Osteocyte (in vitro differentiated cells): ENCODE results near the gene ZNF354B. TPM values are rescaled to one million over a fixed set of nuclear protein-coding genes. Genes with fewer than 3 reads are reported as not detected.
A peak's percentile ranks its signal among the peaks of the same experiment; 100 is the strongest.

Experiments
- DNase-seq: peaks from one replicate; pipeline ENCODE4 v3.0.0; 2021; ENCODE audit warnings: mixed read lengths; ENCODE audit not compliant: unreplicated experiment; ENCODE audit errors: extremely low spot score
- H3K27ac Mint-ChIP-seq: one replicate; pipeline ENCODE4 v1.8.0; 2021; ENCODE audit warnings: mild to moderate bottlenecking, mixed read lengths; ENCODE audit not compliant: unreplicated experiment
- H3K27me3 Mint-ChIP-seq: one replicate; pipeline ENCODE4 v1.8.0; 2021; ENCODE audit warnings: mixed read lengths; ENCODE audit not compliant: unreplicated experiment
- H3K36me3 Mint-ChIP-seq: one replicate; pipeline ENCODE4 v1.8.0; 2021; ENCODE audit warnings: mixed read lengths; ENCODE audit not compliant: unreplicated experiment
- H3K4me1 Mint-ChIP-seq: one replicate; pipeline ENCODE4 v1.8.0; 2021; ENCODE audit warnings: mixed read lengths; ENCODE audit not compliant: unreplicated experiment
- H3K4me3 Mint-ChIP-seq: one replicate; pipeline ENCODE4 v1.8.0; 2021; ENCODE audit warnings: mild to moderate bottlenecking, moderate library complexity, mixed read lengths; ENCODE audit not compliant: unreplicated experiment
- H3K9me3 Mint-ChIP-seq: one replicate; pipeline ENCODE4 v1.8.0; 2021; ENCODE audit warnings: mixed read lengths; ENCODE audit not compliant: unreplicated experiment
- long read RNA-seq: library from polyadenylated mRNA; unstranded; transcript quantifications from one replicate; pipeline ENCODE4 v2.0.0, GENCODE V29; 2021
- total RNA-seq: library from RNA; stranded (reverse); gene quantifications from 2 replicates; pipeline ENCODE4 v1.2.1, GENCODE V29; 2021
- TF ChIP-seq, protein P1 (sequence below): fragments of 200-600 bp; sonication (generic); IDR thresholded peaks from 2 replicates; pipeline ENCODE4 v1.5.0; 2021; ENCODE audit warnings: antibody characterized with exemption, mild to moderate bottlenecking, moderate library complexity

ZNF354B gene
- total RNA-seq = 18.9 and 20.0 TPM in 2 replicates
- long read RNA-seq, partial matches to known transcripts = 0 of 3 reads
- long read RNA-seq, other reads (novel, unspliced or antisense) = 0 of 3 reads

DNA sequence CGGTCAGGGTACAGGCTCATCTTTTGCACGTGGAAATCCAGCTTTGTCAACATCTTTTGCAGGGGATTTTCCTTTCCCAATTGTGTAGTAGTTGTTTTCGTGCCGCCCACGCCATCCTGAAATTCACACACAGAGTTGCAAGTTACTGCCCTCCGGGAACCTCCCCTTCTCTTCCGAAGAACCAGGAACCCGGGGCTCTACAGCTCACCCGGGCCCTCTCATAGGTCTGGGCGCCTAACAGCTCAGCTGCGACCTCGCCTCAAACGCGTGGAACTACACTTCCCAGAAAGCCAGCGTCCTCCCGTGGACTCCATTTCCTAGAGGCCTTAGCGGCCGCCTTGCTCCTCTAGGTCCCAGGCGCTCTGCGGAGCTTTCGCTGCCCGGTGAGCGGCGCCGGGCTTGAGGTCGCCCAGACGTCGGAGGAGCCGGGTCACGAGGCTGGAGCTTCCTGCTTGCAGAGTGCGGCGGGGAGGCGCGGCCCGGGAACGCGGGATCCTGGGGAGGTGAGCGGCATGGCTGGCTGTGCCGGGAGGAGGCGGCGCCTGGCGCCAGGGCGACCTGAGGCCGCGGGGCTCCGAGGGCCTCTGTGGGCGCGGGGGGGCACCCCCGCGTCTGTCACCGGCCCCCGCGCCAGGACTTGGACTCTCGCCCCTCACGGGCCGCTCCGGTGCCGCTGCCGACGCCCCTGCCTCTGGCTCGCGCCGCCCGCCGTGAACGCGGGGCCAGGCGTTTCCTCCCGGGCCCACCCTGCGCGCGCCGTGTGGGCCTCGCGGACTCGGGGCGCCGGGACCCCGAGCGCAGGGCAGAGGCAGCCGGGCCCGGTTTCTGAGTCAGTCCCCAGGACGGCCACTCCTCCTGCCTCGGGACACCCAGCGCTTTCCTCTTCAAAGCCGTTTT is at the start of gene ZNF354B:
ZNF354B (plus strand) TSS at position 329 of the 897 bp plus-strand sequence. CDS start 1,095 bp downstream, outside the sequence.
- Mint-ChIP-seq H3K27me3 (no peaks in the 10 kb centered on the region), H3K4me1 (peaks cover 16% of the 10 kb centered on the region), H3K36me3 (peaks cover 15% of the 10 kb centered on the region), H3K4me3 (peak within 1 kb of the TSS; percentile 78), H3K9me3 (peaks cover 9% of the 10 kb centered on the region), H3K27ac (peak within 1 kb of the TSS; percentile 84)
- TF ChIP-seq, protein P1, sequence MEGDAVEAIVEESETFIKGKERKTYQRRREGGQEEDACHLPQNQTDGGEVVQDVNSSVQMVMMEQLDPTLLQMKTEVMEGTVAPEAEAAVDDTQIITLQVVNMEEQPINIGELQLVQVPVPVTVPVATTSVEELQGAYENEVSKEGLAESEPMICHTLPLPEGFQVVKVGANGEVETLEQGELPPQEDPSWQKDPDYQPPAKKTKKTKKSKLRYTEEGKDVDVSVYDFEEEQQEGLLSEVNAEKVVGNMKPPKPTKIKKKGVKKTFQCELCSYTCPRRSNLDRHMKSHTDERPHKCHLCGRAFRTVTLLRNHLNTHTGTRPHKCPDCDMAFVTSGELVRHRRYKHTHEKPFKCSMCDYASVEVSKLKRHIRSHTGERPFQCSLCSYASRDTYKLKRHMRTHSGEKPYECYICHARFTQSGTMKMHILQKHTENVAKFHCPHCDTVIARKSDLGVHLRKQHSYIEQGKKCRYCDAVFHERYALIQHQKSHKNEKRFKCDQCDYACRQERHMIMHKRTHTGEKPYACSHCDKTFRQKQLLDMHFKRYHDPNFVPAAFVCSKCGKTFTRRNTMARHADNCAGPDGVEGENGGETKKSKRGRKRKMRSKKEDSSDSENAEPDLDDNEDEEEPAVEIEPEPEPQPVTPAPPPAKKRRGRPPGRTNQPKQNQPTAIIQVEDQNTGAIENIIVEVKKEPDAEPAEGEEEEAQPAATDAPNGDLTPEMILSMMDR = no peak
- DNase-seq = peak; percentile 95

- H3K4me1 Mint-ChIP-seq = no peaks in the 10 kb centered on the region
- no peak for DNase-seq
- H3K4me3 Mint-ChIP-seq = no peak overlapping the region
- peaks cover 1% of the 10 kb centered on the region for H3K36me3 Mint-ChIP-seq
- no peak overlapping the region for H3K27ac Mint-ChIP-seq
- H3K27me3 Mint-ChIP-seq = no peaks in the 10 kb centered on the region
- TF ChIP-seq, protein P1 = no peak
- peaks cover 41% of the 10 kb centered on the region for H3K9me3 Mint-ChIP-seq
Observed at GRCh38 chr5:178817506-178817905, 42.2 kb upstream of the ZNF354B start.

DNA sequence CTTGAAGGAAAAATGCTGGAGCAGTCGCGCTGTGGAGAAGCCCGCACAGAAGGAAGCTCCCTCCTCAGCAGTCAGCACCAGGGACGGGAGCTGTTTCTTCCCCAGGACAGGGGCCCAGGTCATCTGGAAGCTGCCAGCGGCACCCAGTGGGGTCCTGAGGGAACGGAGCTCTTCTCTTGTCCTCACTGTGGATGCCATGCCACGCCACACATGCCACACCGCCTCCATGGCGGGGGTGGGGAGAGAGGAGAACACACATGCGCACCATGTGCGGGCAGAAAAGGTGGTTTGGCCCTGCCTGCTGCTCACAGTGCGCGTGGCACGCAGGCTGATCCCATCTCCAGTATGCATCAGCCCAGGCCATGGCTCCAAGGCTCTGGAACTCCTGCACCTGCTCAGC is 41.7 kb upstream of the ZNF354B start:
- no peak for DNase-seq
- Mint-ChIP-seq H3K4me1 (no peaks in the 10 kb centered on the region), H3K27me3 (no peaks in the 10 kb centered on the region), H3K27ac (no peak overlapping the region), H3K4me3 (no peak overlapping the region), H3K36me3 (peaks cover 1% of the 10 kb centered on the region), H3K9me3 (peaks cover 35% of the 10 kb centered on the region)
- TF ChIP-seq, protein P1 = no peak

- Mint-ChIP-seq H3K4me3 (no peak overlapping the region), H3K9me3 (peaks cover 26% of the 10 kb centered on the region), H3K27ac (no peak overlapping the region), H3K36me3 (peaks cover 1% of the 10 kb centered on the region), H3K4me1 (no peaks in the 10 kb centered on the region), H3K27me3 (no peaks in the 10 kb centered on the region)
- DNase-seq = no peak
- TF ChIP-seq, protein P1 = no peak
Observed at GRCh38 chr5:178820001-178820400, 39.8 kb upstream of the ZNF354B start.

DNA sequence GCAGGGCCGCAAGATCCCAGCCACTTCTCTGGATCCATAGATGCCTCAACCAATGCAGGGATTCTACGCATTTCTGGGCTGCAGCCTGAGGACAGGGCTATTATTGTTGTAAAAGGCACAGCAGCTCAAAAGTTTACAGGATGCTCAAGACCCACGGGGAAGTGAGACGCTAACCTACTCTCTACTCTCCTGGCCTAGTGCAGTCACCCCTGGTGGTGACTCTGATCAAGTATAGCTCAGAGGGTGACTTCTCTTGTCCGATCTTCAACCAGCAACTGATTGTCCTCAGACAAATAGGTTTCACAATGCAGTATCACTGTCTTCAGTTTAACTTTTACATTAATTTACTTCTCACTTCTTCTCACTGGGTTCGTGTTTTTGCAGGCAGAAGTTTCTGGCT is 34.3 kb upstream of the ZNF354B start:
- no peaks in the 10 kb centered on the region for H3K36me3 Mint-ChIP-seq
- no peak overlapping the region for H3K27ac Mint-ChIP-seq
- no peaks in the 10 kb centered on the region for H3K4me1 Mint-ChIP-seq
- H3K27me3 Mint-ChIP-seq = no peaks in the 10 kb centered on the region
- TF ChIP-seq, protein P1 = no peak
- peaks cover 25% of the 10 kb centered on the region for H3K9me3 Mint-ChIP-seq
- DNase-seq = no peak
- no peak overlapping the region for H3K4me3 Mint-ChIP-seq
